DOHH2 (cell line): Measurements from ENCODE around the gene MEGF10.

Experiments used
- H3F3A ChIP-seq: fragments of 200-600 bp; sonication (generic), shearing (Covaris generic); 2 replicates; pipeline ENCODE4 v1.6.0; 2016; ENCODE audit warnings: antibody characterized with exemption, mild to moderate bottlenecking; ENCODE audit not compliant: control insufficient read depth, insufficient read depth
- H3K27ac ChIP-seq: fragments of 200-600 bp; sonication (generic); 2 replicates; pipeline ENCODE4 v1.5.1; 2014; ENCODE audit warnings: low read depth, mild to moderate bottlenecking, low read length, moderate library complexity
- H3K27me3 ChIP-seq: fragments of 200-600 bp; sonication (generic); 2 replicates; pipeline ENCODE4 v1.6.1; 2014; ENCODE audit warnings: mild to moderate bottlenecking, low read length, mixed read lengths; ENCODE audit not compliant: control insufficient read depth
- H3K36me3 ChIP-seq: fragments of 200-600 bp; sonication (generic); 2 replicates; pipeline ENCODE4 v1.6.1; 2014; ENCODE audit warnings: mild to moderate bottlenecking, low read length, moderate library complexity, mixed read lengths; ENCODE audit not compliant: control insufficient read depth
- H3K4me1 ChIP-seq: fragments of 200-600 bp; sonication (generic); 2 replicates; pipeline ENCODE4 v1.6.1; 2014; ENCODE audit warnings: mild to moderate bottlenecking, low read length, mixed read lengths; ENCODE audit not compliant: control insufficient read depth
- H3K4me2 ChIP-seq: fragments of 200-600 bp; sonication (generic); 2 replicates; pipeline ENCODE4 v1.6.0; 2014; ENCODE audit warnings: mild to moderate bottlenecking, low read length, moderate library complexity
- H3K4me3 ChIP-seq: fragments of 200-600 bp; sonication (generic); 2 replicates; pipeline ENCODE4 v1.5.1; 2014; ENCODE audit warnings: mild to moderate bottlenecking, low read length, mixed read lengths
- H3K79me2 ChIP-seq: fragments of 200-600 bp; sonication (generic); 2 replicates; pipeline ENCODE4 v1.6.1; 2014; ENCODE audit warnings: mild to moderate bottlenecking, low read length, mixed read lengths; ENCODE audit not compliant: control insufficient read depth
- H3K9me2 ChIP-seq: fragments of 200-600 bp; sonication (generic); replicated peaks from 2 replicates; pipeline ENCODE4 v1.6.1; 2014; ENCODE audit warnings: mild to moderate bottlenecking, low read length, mixed read lengths; ENCODE audit not compliant: control insufficient read depth
- H3K9me3 ChIP-seq: fragments of 200-600 bp; sonication (generic); 2 replicates; pipeline ENCODE4 v1.6.1; 2014; ENCODE audit warnings: antibody characterized with exemption, low read length, mixed read lengths; ENCODE audit not compliant: control insufficient read depth, insufficient read depth
- H4K20me1 ChIP-seq: fragments of 200-600 bp; sonication (generic); 2 replicates; pipeline ENCODE4 v1.6.0; 2014; ENCODE audit warnings: low read depth, mild to moderate bottlenecking, antibody characterized with exemption, low read length, moderate library complexity; ENCODE audit not compliant: control insufficient read depth, insufficient read depth
- CTCF ChIP-seq: fragments of 200-600 bp; sonication (generic); IDR thresholded peaks from one replicate; pipeline ENCODE4 v1.5.1; 2014; ENCODE audit warnings: antibody characterized with exemption, mild to moderate bottlenecking, low read depth, low read length; ENCODE audit not compliant: poor library complexity, severe bottlenecking
- EZH2phosphoT487 ChIP-seq: fragments of 200-600 bp; sonication (generic); IDR thresholded peaks from 2 replicates; pipeline ENCODE4 v1.6.1; 2017; ENCODE audit warnings: borderline replicate concordance, mild to moderate bottlenecking, antibody characterized with exemption, low read length, moderate library complexity, mixed read lengths

Gene MEGF10

GRCh38 chr5:127435821-127436220 lies 145.2 kb downstream of the MEGF10 start:
- H3K27ac ChIP-seq, result no peak overlapping the region
- no peaks in the 10 kb centered on the region for H3K9me3 ChIP-seq
- TF ChIP-seq CTCF (no peak), EZH2phosphoT487 (no peak)
- H3F3A ChIP-seq, result no peaks in the 10 kb centered on the region
- no peaks in the 10 kb centered on the region for H3K27me3 ChIP-seq
- H3K4me1 ChIP-seq, result no peaks in the 10 kb centered on the region
- no peak overlapping the region for H3K4me3 ChIP-seq
- H3K36me3 ChIP-seq, result no peaks in the 10 kb centered on the region
- H3K9me2 ChIP-seq, result no peaks in the 10 kb centered on the region
- H3K4me2 ChIP-seq, result no peak overlapping the region
- H4K20me1 ChIP-seq, result no peaks in the 10 kb centered on the region
- no peaks in the 10 kb centered on the region for H3K79me2 ChIP-seq

GRCh38 chr5:127439644-127440043 lies 149.0 kb downstream of the MEGF10 start:
- Histone ChIP-seq H3F3A (no peaks in the 10 kb centered on the region), H3K4me3 (no peak overlapping the region), H3K27me3 (no peaks in the 10 kb centered on the region), H3K4me1 (no peaks in the 10 kb centered on the region), H3K9me3 (no peaks in the 10 kb centered on the region), H3K4me2 (no peak overlapping the region), H3K27ac (no peak overlapping the region), H3K79me2 (no peaks in the 10 kb centered on the region), H3K36me3 (no peaks in the 10 kb centered on the region), H4K20me1 (no peaks in the 10 kb centered on the region), H3K9me2 (no peaks in the 10 kb centered on the region)
- TF ChIP-seq EZH2phosphoT487 (no peak), CTCF (no peak)

- no peak overlapping the region for H3K4me2 ChIP-seq
- H3F3A ChIP-seq, result no peaks in the 10 kb centered on the region
- H4K20me1 ChIP-seq, result no peaks in the 10 kb centered on the region
- no peaks in the 10 kb centered on the region for H3K9me3 ChIP-seq
- H3K27ac ChIP-seq, result no peak overlapping the region
- H3K27me3 ChIP-seq, result no peaks in the 10 kb centered on the region
- no peaks in the 10 kb centered on the region for H3K79me2 ChIP-seq
- no peaks in the 10 kb centered on the region for H3K4me1 ChIP-seq
- H3K36me3 ChIP-seq, result no peaks in the 10 kb centered on the region
- no peak overlapping the region for H3K4me3 ChIP-seq
- H3K9me2 ChIP-seq, result no peaks in the 10 kb centered on the region
- no peak for TF ChIP-seq EZH2phosphoT487
- no peak for TF ChIP-seq CTCF
Measured at GRCh38 chr5:127440831-127441230, 150.2 kb downstream of the MEGF10 start.
